Amniotic stem cell (primary cell): ENCODE measurements around the gene C19orf38.
"Not testable (repeated sequence)": the region's sequence is repeated elsewhere in the genome, so short reads cannot be mapped to it uniquely, and the experiment has no call there.

ENCODE experiments used
- DNase-seq: peaks from one replicate; lab custom pipeline; 2025; lab: John Stamatoyannopoulos, UW

The C19orf38 gene

GRCh38 chr19:10876459-10877240, 28.4 kb downstream of the C19orf38 start:
- no peak for DNase-seq

- DNase-seq, result not testable (repeated sequence)
Observed at GRCh38 chr19:10877608-10878007, 29.4 kb downstream of the C19orf38 start.

- no peak for DNase-seq
Observed at GRCh38 chr19:10878253-10878652, 30.0 kb downstream of the C19orf38 start.

GRCh38 chr19:10881403-10882107, 33.3 kb downstream of the C19orf38 start:
- no peak for DNase-seq

- DNase-seq, result no peak
Observed at GRCh38 chr19:10882108-10882457, 33.9 kb downstream of the C19orf38 start.

GRCh38 chr19:10884274-10884673, 36.1 kb downstream of the C19orf38 start:
- peak; percentile 78 for DNase-seq

GRCh38 chr19:10885201-10886169, 37.3 kb downstream of the C19orf38 start:
- no peak for DNase-seq

GRCh38 chr19:10887616-10888367, 39.6 kb downstream of the C19orf38 start:
- DNase-seq, result no peak

GRCh38 chr19:10888421-10888866, 40.2 kb downstream of the C19orf38 start:
- DNase-seq, result no peak

GRCh38 chr19:10889880-10890279, 41.7 kb downstream of the C19orf38 start:
- DNase-seq, result no peak

GRCh38 chr19:10891405-10892086, 43.3 kb downstream of the C19orf38 start:
- DNase-seq, result no peak

- no peak for DNase-seq
Observed at GRCh38 chr19:10892256-10892655, 44.0 kb downstream of the C19orf38 start.

GRCh38 chr19:10894911-10895213, 46.6 kb downstream of the C19orf38 start:
- no peak for DNase-seq

GRCh38 chr19:10895363-10895762, 47.1 kb downstream of the C19orf38 start:
- DNase-seq, result no peak

GRCh38 chr19:10895920-10896319, 47.7 kb downstream of the C19orf38 start:
- no peak for DNase-seq

GRCh38 chr19:10896851-10897526, 48.8 kb downstream of the C19orf38 start:
- no peak for DNase-seq

- no peak for DNase-seq
Observed at GRCh38 chr19:10898633-10899032, 50.4 kb downstream of the C19orf38 start.

GRCh38 chr19:10899151-10899653, 51.0 kb downstream of the C19orf38 start:
- no peak for DNase-seq

- DNase-seq, result no peak
Observed at GRCh38 chr19:10907925-10908324, 59.7 kb downstream of the C19orf38 start.

GRCh38 chr19:10908380-10908960, 60.3 kb downstream of the C19orf38 start:
- DNase-seq, result no peak
